Activated gamma-delta T cell treated with Interleukin-2 at 50 U/mL for 16 hours (primary cell): Measurements from ENCODE around the gene ARF4.

ENCODE experiments used
- DNase-seq: peaks from one replicate; pipeline ENCODE4 v3.0.0-alpha.2; 2020

Gene ARF4

GRCh38 chr3:57575966-57576626, 21.0 kb downstream of the ARF4 start:
- DNase-seq: no peak

- no peak for DNase-seq
Measured at GRCh38 chr3:57572096-57572495, 25.0 kb downstream of the ARF4 start.

- DNase-seq: no peak
Measured at GRCh38 chr3:57570878-57571277, 26.3 kb downstream of the ARF4 start.

GRCh38 chr3:57569859-57570450, 27.2 kb downstream of the ARF4 start:
- no peak for DNase-seq

- DNase-seq: no peak
Measured at GRCh38 chr3:57559526-57559925, 37.6 kb downstream of the ARF4 start.

- DNase-seq: peak; percentile 26
Measured at GRCh38 chr3:57557085-57557537, 40.0 kb downstream of the ARF4 start.

- DNase-seq: no peak
Measured at GRCh38 chr3:57556459-57557084, 40.6 kb downstream of the ARF4 start.

GRCh38 chr3:57555738-57556458, 41.2 kb downstream of the ARF4 start, which contains the start of gene PDE12:
PDE12 (plus strand) TSS chr3:57556274; CDS start chr3:57556380, 106 bp downstream.
- DNase-seq: peak; percentile 75

- no peak for DNase-seq
Measured at GRCh38 chr3:57555306-57555705, 41.8 kb downstream of the ARF4 start.

GRCh38 chr3:57546616-57547015, 50.5 kb downstream of the ARF4 start:
- DNase-seq: no peak

- no peak for DNase-seq
Measured at GRCh38 chr3:57545636-57546268, 51.4 kb downstream of the ARF4 start.

- no peak for DNase-seq
Measured at GRCh38 chr3:57544181-57545125, 52.7 kb downstream of the ARF4 start, which contains the start of gene DNAH12. DNAH12 (minus strand) TSS chr3:57544344; CDS start chr3:57542870, 1,474 bp downstream.

- DNase-seq: no peak
Measured at GRCh38 chr3:57538465-57538864, 58.7 kb downstream of the ARF4 start.

GRCh38 chr3:57530071-57530608, 67.0 kb downstream of the ARF4 start:
- DNase-seq: no peak
